HG02870 (cell line): Measurements from ENCODE around the gene PTPRD.

Experiments used
- ATAC-seq: cut with Tn5 transposase; IDR thresholded peaks from one replicate; pipeline ENCODE4 v1.9.1; 2021; ENCODE audit warnings: mild to moderate bottlenecking, moderate library complexity; ENCODE audit not compliant: unreplicated experiment

Gene PTPRD

DNA sequence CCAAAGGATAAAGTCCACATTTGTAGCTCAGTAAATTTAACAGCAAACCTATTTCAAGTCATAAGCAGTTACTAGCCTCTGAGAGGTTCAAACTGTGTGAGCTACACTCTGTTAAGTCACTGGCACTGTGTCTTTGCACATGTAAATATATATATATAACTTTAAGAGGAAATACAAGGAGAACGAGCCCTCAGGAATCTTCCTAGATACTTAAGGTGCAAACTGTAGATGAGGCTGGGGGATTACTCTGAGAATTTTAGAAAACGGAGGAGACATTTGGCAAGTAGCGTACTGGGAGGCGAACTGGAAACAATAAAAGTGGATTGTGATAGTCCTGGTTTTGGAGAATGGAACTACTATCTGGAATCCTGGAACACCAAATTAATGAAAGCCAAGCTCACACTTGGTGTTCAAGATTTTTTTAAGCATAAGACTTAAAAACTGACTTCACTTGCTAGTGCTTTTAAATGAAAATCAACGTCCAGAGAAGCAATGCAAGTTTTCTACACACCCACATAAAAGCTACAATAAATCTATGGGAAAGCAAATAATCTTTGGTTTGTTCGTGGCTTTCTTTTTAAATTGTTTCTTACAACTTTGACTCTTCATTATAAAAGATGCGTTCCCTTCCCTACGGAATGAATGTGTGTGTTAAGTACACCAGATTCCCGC is 1756.3 kb downstream of the PTPRD start:
- ATAC-seq = no peak

DNA sequence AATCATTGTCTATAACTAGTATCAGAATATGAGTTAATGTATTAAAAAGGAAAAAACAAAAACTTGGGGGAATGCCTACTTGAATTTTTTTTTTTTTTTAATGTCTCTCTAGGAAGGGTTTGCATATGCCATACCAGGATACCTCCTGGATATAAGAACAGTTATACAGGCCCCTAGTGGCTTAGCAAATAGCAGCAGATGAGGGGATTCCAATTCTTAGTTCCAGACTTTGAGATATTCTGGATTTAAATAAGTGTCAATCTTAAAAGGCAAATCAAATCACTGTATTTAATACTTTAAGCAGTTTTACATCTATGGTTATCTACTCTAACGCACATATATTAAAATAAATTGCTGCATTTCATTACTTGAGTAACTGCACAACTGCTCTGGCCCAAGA is 1757.8 kb downstream of the PTPRD start:
- no peak for ATAC-seq

- no peak for ATAC-seq
Measured at GRCh38 chr9:8852301-8852864, 1760.4 kb downstream of the PTPRD start.

DNA sequence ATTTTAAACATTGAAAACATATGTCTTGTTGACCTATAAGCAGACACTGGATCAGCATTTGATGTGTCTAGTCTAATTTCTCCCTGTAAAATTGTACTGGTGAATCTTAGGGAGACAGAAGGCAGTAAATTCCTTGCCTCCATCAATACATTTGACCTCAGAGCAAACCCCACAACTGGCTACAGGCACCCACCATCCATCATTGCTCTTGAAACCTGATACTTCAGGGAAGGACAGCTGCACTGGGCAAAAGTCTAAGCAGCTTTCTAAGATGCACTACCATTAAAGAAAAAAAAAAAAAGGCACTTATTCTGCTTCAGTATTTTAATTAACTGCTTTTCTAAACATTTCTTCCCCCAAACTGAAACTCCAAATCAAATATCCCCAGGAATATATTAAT is 1761.9 kb downstream of the PTPRD start:
- ATAC-seq = no peak

DNA sequence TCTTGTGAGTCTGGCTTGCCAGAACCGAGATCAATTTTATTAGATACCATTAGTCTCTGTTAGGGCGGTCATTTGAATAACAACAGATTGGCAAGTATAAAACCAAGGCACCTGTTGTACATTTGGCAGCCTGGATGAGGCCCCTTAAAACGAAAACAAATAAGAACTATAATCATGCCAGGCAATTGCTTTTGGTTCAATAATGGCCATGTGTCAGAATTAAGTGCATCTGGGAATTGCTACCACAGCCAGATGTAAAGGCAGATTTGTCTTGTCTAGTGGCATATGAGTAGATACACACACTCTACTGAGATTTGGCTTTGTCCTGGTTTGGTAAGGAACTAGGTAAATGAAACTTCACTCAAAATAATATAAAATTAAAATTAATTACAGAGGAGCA is 1767.0 kb downstream of the PTPRD start:
- no peak for ATAC-seq

DNA sequence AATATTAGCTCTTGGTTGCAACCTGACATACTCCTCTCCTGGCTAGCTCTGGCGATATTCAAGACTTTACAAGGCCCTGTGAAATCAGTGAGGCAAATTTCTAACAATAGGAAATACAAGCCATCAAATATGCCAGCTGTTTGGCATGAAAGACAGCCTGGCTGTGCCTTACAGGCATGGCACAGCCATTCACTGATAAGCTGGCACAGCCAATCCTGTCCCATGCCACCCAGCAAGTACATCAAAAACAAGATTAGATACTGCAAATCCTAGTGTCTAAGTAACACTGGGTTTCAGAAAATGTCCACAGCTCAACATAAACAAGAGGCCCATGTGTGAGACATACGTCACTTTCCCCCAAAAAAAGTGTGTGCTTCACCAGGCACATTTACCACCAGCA is 1767.4 kb downstream of the PTPRD start:
- no peak for ATAC-seq

DNA sequence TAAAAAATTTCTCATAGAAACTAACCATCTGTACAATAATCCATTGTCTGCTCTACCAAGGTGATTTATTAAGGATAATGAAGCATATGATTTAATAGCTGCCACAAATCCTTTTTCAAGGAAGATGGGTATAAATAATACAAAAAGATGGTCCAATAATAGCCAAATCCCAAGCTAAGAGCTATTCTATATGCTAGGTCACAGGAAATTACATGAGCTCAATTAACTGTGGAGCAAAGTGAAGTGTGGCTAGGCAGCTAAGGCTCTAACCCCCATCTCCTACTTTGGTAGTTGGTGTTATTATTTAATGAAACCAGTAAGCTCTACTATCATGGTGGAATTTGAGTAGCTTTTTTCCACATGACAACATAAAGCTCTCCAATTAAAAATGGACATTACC is 1768.3 kb downstream of the PTPRD start:
- ATAC-seq = no peak

DNA sequence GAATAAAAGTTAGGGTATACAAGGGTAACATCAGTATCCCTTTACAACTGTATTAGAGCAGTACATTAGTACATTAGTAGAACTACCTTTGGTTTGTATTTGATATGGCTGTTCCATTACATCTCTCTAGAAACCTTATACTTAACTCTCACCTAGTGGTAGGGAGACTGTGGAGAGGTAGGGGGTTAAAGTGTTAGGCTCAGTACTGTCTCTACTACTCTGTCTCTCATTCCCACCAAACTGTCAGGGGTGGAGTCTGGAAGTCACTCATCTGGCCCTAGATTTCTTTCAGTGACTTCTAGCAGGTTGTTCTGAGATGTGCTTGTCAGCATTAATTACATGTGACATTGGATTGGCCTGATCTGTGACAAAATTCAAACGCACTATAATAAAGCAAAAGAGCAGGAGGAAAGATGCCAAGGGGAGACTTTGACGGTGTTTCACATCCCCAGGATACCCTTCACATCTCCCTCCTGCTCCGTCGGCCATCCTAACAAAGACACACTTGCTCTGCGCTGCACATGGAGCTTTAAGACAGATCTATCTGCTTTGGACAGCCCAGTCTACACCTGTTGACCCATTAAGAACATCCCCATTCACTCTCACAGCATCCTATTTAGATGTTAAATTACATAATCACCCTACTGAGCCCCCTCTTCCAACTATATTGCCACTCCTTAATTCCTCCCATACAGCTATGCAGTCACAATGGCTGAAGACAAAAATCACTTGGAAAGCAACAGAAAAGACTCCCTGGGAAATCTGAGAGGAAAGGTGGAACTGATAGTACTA is 1770.2 kb downstream of the PTPRD start:
- no peak for ATAC-seq

DNA sequence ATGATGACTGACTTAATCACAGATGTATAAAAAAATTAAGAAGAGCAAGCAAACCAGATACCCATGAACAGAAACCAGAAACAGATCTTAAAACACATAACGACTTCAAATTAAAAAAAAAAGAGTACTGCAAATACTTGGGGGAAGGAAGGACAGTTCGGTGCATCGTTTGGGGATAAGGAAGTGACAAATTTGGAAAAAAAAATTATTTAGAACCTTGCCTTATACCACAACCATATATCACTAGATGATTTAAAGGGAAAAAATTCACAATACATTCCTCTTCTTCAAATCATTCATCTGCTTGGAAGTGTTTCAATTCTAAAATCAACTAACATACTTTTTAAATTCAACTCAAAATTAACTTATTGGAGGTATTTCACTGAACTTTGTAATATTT is 1774.7 kb downstream of the PTPRD start:
- ATAC-seq = no peak

GRCh38 chr9:8835291-8835690 is 1777.5 kb downstream of the PTPRD start:
- ATAC-seq = no peak

GRCh38 chr9:8832955-8833354 is 1779.8 kb downstream of the PTPRD start:
- ATAC-seq = no peak

DNA sequence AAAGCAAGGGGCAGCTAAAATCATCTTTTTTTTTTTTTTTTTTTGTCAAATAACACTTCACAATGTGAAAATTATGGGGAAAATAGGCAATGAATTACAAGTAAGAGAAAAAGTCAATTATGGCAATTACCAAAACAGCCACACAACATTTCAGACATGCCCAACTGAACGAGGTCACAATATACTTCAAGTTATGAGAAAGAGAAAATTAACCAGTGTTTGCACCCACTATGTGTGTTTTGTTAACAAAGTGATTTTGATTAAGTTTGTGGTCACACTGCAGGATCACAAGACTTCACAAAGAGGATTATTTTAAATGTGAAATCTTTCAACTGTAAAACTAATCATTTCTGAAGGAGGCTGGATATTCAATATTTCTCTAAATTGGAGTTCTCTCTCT is 1780.4 kb downstream of the PTPRD start:
- ATAC-seq = no peak

DNA sequence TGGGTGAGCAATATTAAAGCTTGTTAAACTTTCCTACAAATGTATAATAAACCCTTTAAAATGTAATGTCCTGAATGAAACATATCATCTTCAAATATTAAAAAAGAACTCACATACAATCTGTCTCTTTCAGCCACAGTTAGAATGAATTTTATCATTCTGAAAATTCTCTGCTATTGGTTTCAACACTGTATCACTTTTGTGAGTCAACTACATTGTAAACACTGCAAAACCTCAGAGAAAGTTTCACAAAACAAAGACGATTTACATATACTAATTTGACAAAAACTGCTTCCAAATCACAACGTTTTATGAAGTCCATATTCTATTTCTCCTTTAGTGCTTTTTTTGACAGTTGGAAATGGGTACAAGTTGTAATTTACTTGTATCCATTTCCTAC is 1781.2 kb downstream of the PTPRD start:
- no peak for ATAC-seq

DNA sequence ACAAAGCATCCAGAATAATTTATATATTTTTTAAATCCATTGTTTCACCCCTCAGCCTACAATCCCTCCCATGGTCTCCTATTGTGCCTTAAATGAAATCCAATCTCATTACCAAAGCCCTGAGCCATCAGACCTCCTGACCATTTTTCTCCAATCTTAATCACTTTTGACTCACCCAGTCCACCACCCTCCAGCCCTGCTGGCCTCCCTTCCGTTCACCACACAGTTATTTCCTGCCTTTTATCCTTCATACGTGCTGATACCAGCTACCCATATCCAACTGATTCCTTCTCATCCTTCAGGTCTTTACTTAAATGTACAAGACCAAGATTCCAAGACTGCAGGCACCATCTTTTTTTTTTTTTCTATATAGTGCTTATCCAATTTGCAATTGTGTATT is 1786.5 kb downstream of the PTPRD start:
- ATAC-seq = no peak

- ATAC-seq = no peak
Measured at GRCh38 chr9:8825585-8826147, 1787.1 kb downstream of the PTPRD start.

- ATAC-seq = no peak
Measured at GRCh38 chr9:8823131-8823895, 1789.5 kb downstream of the PTPRD start.

- no peak for ATAC-seq
Measured at GRCh38 chr9:8822667-8823025, 1790.2 kb downstream of the PTPRD start.

DNA sequence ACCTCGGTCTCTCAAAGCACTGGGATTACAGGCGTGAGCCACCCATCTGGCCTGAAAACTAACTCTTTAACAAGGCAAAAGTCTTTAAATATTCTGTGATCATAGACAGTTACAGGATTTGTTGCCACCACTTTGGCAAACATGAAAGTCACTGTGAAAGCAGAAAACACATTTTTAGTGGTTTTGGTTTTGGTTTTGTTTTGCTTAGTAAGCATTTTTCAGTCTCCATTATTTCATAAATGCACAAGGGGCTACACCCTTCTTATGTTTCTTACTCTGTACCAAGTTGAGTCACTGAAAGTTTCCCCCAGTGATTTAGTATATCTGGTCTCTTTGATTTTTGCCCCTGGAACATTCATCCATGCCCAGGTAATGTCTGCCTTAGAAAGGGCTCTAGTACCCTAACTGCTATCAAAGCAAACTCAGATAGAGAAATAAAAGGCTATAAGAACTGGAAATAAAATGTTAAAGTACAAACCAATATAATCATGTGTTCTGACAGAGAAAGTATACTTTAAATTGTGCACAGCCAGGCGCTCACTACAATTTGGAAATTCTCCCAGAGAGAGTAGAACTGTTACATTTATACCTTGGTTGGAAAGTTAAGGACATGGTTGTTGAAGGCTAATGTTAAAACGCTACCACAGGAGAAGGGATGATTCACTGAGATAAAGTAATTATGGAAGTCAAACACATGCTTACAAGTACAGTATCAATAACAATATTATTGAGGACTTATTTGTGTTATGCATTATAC is 1790.7 kb downstream of the PTPRD start:
- ATAC-seq = no peak

GRCh38 chr9:8817335-8817734 is 1795.5 kb downstream of the PTPRD start:
- no peak for ATAC-seq

DNA sequence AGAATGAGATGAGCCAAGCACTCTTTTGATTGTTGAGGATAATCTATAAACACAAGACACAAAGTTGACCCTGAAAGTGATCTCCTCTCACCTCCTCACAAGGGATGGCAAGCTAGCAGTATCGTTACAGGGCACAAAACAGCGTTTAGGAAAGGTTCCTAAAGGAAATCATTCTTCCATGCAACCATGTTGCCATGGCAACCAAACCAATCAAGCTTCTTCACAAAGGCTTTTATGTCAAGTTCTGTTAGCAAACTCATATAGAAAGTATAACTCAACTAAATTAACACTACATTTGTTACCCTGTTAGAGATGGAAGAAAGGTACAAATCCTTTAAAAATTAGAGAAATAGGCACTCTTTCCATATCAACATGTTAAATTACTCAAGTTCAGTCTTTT is 1796.4 kb downstream of the PTPRD start:
- no peak for ATAC-seq

GRCh38 chr9:8815931-8816330 is 1796.9 kb downstream of the PTPRD start:
- no peak for ATAC-seq
